Mononuclear cell (primary cell): Measurements from ENCODE around the gene USP17L25. TPM values are rescaled to one million over a fixed set of nuclear protein-coding genes. Genes with fewer than 3 reads are reported as not detected.
"Not testable (repeated sequence)": the region's sequence is repeated elsewhere in the genome, so short reads cannot be mapped to it uniquely, and the experiment has no call there.

Experiments used
- H3K27me3 ChIP-seq: 2 replicates; pipeline ENCODE4 v1.6.0; 2011; ENCODE audit warnings: low read length, control low read depth; ENCODE audit not compliant: insufficient read depth
- H3K4me1 ChIP-seq: 2 replicates; pipeline ENCODE4 v1.5.1; 2011; ENCODE audit warnings: mild to moderate bottlenecking, low read length, control low read depth; ENCODE audit not compliant: insufficient read depth
- H3K4me3 ChIP-seq: 2 replicates; pipeline ENCODE4 v1.5.1; 2011; ENCODE audit warnings: mild to moderate bottlenecking, low read length, moderate library complexity
- H3K9me3 ChIP-seq: 2 replicates; pipeline ENCODE4 v1.5.1; 2011; ENCODE audit warnings: low read depth, mild to moderate bottlenecking, control low read depth, low read length
- total RNA-seq: library from RNA; depleted of rRNA; stranded (reverse); fragments of >200 nt; gene quantifications from one replicate; pipeline ENCODE4 v1.2.3, GENCODE V29; 2012

USP17L25 gene
- total RNA-seq, result not detected

- not testable (repeated sequence) for H3K4me1 ChIP-seq, H3K9me3 ChIP-seq, H3K4me3 ChIP-seq, H3K27me3 ChIP-seq
Observed at GRCh38 chr4:9329611-9330010, at the start of gene USP17L25. USP17L25 (plus strand) TSS chr4:9329911; CDS start chr4:9329911, 0 bp downstream.

DNA sequence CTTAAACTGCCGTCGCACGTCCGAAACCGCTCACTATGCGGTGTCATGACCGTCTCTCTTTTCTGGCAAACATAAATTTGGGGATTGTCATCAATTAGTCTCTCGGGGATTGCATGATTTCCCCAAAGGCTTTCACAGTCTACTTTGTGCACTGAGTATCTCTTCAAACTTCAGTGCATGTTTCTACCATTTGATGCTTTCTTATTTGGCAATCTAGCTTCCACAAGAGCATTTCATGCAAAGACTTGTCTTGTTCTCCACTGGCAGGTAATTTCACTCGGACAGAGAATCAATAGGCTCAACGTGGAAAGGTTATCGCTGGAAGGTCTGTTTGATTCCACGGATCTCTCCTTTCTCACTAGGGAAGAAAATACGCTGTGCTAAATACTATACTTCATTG, 5.5 kb upstream of the USP17L25 start:
- H3K4me3 ChIP-seq, H3K9me3 ChIP-seq: not testable (repeated sequence)

DNA sequence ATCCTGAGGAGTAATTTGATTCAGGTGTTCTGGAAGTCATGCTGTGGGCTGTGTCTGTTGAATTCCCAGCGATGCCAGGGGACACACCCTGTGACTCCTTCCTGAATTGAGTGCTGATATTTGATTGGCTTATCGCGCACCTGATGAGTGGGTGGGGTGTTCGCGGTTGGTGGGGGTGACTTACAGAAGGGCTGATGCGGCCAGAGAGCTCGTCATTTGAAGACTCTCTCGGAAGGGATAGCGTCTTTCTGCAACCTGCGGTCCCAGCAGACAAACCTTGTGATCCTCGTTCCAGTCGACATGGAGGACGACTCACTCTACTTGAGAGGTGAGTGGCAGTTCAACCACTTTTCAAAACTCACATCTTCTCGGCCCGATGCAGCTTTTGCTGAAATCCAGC, 4.8 kb upstream of the USP17L25 start, which contains the start of gene USP17L24:
Gene USP17L24 (plus strand): TSS at position 301 of the 400 bp plus-strand sequence. CDS start 0 bp downstream, at position 301.
- not testable (repeated sequence) for H3K9me3 ChIP-seq, H3K27me3 ChIP-seq, H3K4me1 ChIP-seq, H3K4me3 ChIP-seq

More for the DNA sequence above, 5.5 kb upstream of the USP17L25 start:
- H3K4me1 ChIP-seq, H3K27me3 ChIP-seq: not testable (repeated sequence)

DNA sequence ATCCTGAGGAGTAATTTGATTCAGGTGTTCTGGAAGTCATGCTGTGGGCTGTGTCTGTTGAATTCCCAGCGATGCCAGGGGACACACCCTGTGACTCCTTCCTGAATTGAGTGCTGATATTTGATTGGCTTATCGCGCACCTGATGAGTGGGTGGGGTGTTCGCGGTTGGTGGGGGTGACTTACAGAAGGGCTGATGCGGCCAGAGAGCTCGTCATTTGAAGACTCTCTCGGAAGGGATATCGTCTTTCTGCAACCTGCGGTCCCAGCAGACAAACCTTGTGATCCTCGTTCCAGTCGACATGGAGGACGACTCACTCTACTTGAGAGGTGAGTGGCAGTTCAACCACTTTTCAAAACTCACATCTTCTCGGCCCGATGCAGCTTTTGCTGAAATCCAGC, 4.6 kb downstream of the USP17L25 start, which contains the start of gene USP17L26:
Gene USP17L26 (plus strand): TSS at position 301 of the 400 bp plus-strand sequence. CDS start 0 bp downstream, at position 301.
- H3K9me3 ChIP-seq, H3K4me3 ChIP-seq, H3K27me3 ChIP-seq, H3K4me1 ChIP-seq: not testable (repeated sequence)

- not testable (repeated sequence) for H3K27me3 ChIP-seq, H3K4me3 ChIP-seq, H3K9me3 ChIP-seq, H3K4me1 ChIP-seq
Observed at GRCh38 chr4:9339103-9339502, 9.4 kb downstream of the USP17L25 start, which contains the start of gene USP17L5. USP17L5 (plus strand) TSS chr4:9339403; CDS start chr4:9339403, 0 bp downstream.

GRCh38 chr4:9343848-9344247, 14.1 kb downstream of the USP17L25 start, which contains the start of gene USP17L27:
USP17L27 (plus strand) TSS chr4:9344148; CDS start chr4:9344148, 0 bp downstream.
- not testable (repeated sequence) for H3K4me3 ChIP-seq, H3K27me3 ChIP-seq, H3K9me3 ChIP-seq, H3K4me1 ChIP-seq

DNA sequence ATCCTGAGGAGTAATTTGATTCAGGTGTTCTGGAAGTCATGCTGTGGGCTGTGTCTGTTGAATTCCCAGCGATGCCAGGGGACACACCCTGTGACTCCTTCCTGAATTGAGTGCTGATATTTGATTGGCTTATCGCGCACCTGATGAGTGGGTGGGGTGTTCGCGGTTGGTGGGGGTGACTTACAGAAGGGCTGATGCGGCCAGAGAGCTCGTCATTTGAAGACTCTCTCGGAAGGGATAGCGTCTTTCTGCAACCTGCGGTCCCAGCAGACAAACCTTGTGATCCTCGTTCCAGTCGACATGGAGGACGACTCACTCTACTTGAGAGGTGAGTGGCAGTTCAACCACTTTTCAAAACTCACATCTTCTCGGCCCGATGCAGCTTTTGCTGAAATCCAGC, 18.9 kb downstream of the USP17L25 start, which contains the start of gene USP17L28:
Gene USP17L28 (plus strand): TSS at position 301 of the 400 bp plus-strand sequence. CDS start 0 bp downstream, at position 301.
- not testable (repeated sequence) for H3K9me3 ChIP-seq, H3K27me3 ChIP-seq, H3K4me1 ChIP-seq, H3K4me3 ChIP-seq

DNA sequence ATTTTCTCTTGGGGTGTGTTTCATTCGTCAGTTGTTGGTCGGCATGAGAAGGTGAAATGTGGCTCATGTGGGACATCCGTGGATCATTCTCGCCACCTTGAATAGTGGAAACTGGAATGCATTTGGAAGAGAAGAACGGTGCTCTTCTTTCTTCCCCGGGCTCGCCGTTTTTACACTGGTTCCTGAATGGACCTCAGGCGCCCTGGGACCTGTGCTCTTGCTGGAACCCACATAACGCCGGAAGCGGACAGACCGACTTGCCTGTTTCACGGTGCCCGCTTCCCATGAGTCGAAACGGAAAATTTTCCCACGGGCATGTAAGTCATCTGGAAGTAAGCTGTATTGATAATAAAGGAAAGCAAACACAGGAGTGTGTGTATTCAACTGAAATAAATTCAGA, 21.2 kb downstream of the USP17L25 start:
- not testable (repeated sequence) for H3K27me3 ChIP-seq, H3K9me3 ChIP-seq, H3K4me3 ChIP-seq, H3K4me1 ChIP-seq

DNA sequence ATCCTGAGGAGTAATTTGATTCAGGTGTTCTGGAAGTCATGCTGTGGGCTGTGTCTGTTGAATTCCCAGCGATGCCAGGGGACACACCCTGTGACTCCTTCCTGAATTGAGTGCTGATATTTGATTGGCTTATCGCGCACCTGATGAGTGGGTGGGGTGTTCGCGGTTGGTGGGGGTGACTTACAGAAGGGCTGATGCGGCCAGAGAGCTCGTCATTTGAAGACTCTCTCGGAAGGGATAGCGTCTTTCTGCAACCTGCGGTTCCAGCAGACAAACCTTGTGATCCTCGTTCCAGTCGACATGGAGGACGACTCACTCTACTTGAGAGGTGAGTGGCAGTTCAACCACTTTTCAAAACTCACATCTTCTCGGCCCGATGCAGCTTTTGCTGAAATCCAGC, 23.6 kb downstream of the USP17L25 start, which contains the start of gene USP17L29:
Gene USP17L29 (plus strand): TSS at position 301 of the 400 bp plus-strand sequence. CDS start 0 bp downstream, at position 301.
- H3K4me3 ChIP-seq, H3K27me3 ChIP-seq, H3K9me3 ChIP-seq, H3K4me1 ChIP-seq: not testable (repeated sequence)

GRCh38 chr4:9362829-9363228, 33.1 kb downstream of the USP17L25 start, which contains the start of gene USP17L30:
USP17L30 (plus strand) TSS chr4:9363129; CDS start chr4:9363129, 0 bp downstream.
- not testable (repeated sequence) for H3K9me3 ChIP-seq, H3K27me3 ChIP-seq, H3K4me3 ChIP-seq, H3K4me1 ChIP-seq

GRCh38 chr4:9379881-9380280, 50.2 kb downstream of the USP17L25 start:
- not testable (repeated sequence) for H3K4me1 ChIP-seq, H3K9me3 ChIP-seq, H3K4me3 ChIP-seq, H3K27me3 ChIP-seq

Other genes starting within 250 kb of the USP17L25 start
- gene FAM90A26, start 159.5 kb upstream of the USP17L25 start, total RNA-seq, result not detected
- gene USP17L10, start 119.3 kb upstream of the USP17L25 start, total RNA-seq, result not detected
- not detected for gene USP17L11, start 114.5 kb upstream of the USP17L25 start, total RNA-seq
- gene USP17L12, start 109.8 kb upstream of the USP17L25 start, total RNA-seq, result not detected
- not detected for gene USP17L13, start 105.0 kb upstream of the USP17L25 start, total RNA-seq
- not detected for gene USP17L15, start 95.5 kb upstream of the USP17L25 start, total RNA-seq
- gene USP17L17, start 86.0 kb upstream of the USP17L25 start, total RNA-seq, result not detected
- not detected for gene USP17L18, start 81.3 kb upstream of the USP17L25 start, total RNA-seq
- gene USP17L19, start 76.5 kb upstream of the USP17L25 start, total RNA-seq, result not detected
- gene USP17L20, start 71.8 kb upstream of the USP17L25 start, total RNA-seq, result not detected
- gene USP17L21, start 67.0 kb upstream of the USP17L25 start, total RNA-seq, result not detected
- not detected for gene USP17L22, start 62.3 kb upstream of the USP17L25 start, total RNA-seq
- not detected for gene USP17L24, start 4.7 kb upstream of the USP17L25 start, total RNA-seq
- not detected for gene USP17L26, start 4.7 kb downstream of the USP17L25 start, total RNA-seq
- not detected for gene USP17L5, start 9.5 kb downstream of the USP17L25 start, total RNA-seq
- gene USP17L27, start 14.2 kb downstream of the USP17L25 start, total RNA-seq, result not detected
- gene USP17L28, start 19.0 kb downstream of the USP17L25 start, total RNA-seq, result not detected
- not detected for gene USP17L29, start 23.7 kb downstream of the USP17L25 start, total RNA-seq
- not detected for gene USP17L30, start 33.2 kb downstream of the USP17L25 start, total RNA-seq
- not detected for gene DEFB131A, start 114.5 kb downstream of the USP17L25 start, total RNA-seq